ENCODE data around the gene ZC3H12D. TPM values are rescaled to one million over a fixed set of nuclear protein-coding genes. Genes with fewer than 3 reads are reported as not detected.
A peak's percentile ranks its signal among the peaks of the same experiment; 100 is the strongest.

Gene ZC3H12D
- total and polyA plus RNA-seq, 4 donors, result 1.1 to 4.7 (median 2.4) TPM

GRCh38 chr6:149487316-149487715, 2.5 kb upstream of the ZC3H12D start:
- no peak for TF ChIP-seq CTCF (IDR thresholded peaks at IDR 0.05; ENCODE audit: control extremely low read depth, extremely low read depth)
- 92 to 94% methylated on average over 4 of the region's 4 CpGs for WGBS, 2 donors

DNA sequence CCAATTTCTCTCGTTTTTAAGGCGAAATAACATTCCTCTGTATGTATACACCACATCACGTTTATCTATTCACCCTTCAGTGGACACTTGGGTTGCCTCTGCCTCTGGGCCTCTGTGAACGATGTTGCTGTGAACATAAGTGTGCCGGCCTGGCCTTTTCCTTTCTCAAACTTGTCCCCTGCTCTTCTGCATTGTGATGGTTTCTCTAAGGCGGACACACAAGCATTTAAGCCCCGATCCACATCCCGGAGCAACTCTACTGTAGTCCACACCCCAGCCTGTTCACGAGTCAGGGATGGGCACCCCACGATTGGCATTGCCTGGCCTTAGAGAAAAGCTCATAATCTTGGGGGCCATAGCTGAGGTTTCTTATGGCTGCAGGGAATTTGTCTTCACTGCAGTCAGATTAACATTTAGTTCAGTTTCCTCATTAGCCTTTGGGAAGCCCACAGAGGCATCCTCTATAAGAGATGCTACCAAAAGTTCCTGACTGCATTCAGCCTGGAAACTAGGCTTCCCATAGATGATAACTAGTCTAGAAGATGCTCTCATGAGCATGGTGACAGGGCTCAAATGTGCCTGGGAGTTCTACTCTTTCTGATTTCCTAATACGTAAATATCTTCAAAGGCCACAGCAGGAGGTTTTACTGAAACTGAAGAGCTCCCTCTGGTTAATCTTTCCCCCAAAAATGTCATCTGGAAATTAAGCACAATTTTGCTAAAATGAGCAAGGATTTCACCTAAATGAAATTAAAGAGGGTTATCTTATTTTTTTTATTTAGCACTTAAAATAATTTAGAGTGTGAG, 762 bp downstream of the ZC3H12D start:
- no peak for TF ChIP-seq CTCF (IDR thresholded peaks at IDR 0.05; ENCODE audit: control extremely low read depth, extremely low read depth)
- ATAC-seq (ENCODE audit: insufficient read depth, low FRiP score) (no peak), DNase-seq (no peak)
- 87 to 89% methylated on average over 11 of the region's 11 CpGs for WGBS, 2 donors
- Histone ChIP-seq H3K36me3 (ENCODE audit: control insufficient read depth in 4 of 4, insufficient read depth in 4 of 4, low read length in 4 of 4) (no peaks in the 10 kb centered on the region), H3K27ac (ENCODE audit: low read depth in 1 of 2, low read length in 1 of 2) (peak overlapping the region in 1 of 2 donors; percentile 57), H3K27me3 (ENCODE audit: control insufficient read depth in 3 of 3, insufficient read depth in 3 of 3, low read length in 2 of 3) (no peaks in the 10 kb centered on the region), H3K9ac (ENCODE audit: insufficient read depth in 1 of 2, low read length in 2 of 2) (no peak overlapping the region), H3K4me1 (ENCODE audit: control insufficient read depth in 5 of 5, insufficient read depth in 5 of 5, low read length in 5 of 5) (peaks cover 0 to 38% (median 19%) of the 10 kb centered on the region in 5 donors), H3K9me3 (ENCODE audit: control insufficient read depth in 4 of 4, insufficient read depth in 3 of 4, low read length in 3 of 4) (no peaks in the 10 kb centered on the region), H3K4me3 (no peak overlapping the region)

More at GRCh38 chr6:149487316-149487715, 2.5 kb upstream of the ZC3H12D start:
- ATAC-seq (ENCODE audit: insufficient read depth, low FRiP score) (no peak), DNase-seq (no peak)
- Histone ChIP-seq H3K4me1 (ENCODE audit: control insufficient read depth in 5 of 5, insufficient read depth in 5 of 5, low read length in 5 of 5) (peaks cover 0 to 28% (median 11%) of the 10 kb centered on the region in 5 donors), H3K9ac (ENCODE audit: insufficient read depth in 1 of 2, low read length in 2 of 2) (no peak overlapping the region), H3K9me3 (ENCODE audit: control insufficient read depth in 4 of 4, insufficient read depth in 3 of 4, low read length in 3 of 4) (no peaks in the 10 kb centered on the region), H3K4me3 (no peak overlapping the region), H3K27me3 (ENCODE audit: control insufficient read depth in 3 of 3, insufficient read depth in 3 of 3, low read length in 2 of 3) (no peaks in the 10 kb centered on the region), H3K36me3 (ENCODE audit: control insufficient read depth in 4 of 4, insufficient read depth in 4 of 4, low read length in 4 of 4) (no peaks in the 10 kb centered on the region), H3K27ac (ENCODE audit: low read depth in 1 of 2, low read length in 1 of 2) (no peak overlapping the region)

DNA sequence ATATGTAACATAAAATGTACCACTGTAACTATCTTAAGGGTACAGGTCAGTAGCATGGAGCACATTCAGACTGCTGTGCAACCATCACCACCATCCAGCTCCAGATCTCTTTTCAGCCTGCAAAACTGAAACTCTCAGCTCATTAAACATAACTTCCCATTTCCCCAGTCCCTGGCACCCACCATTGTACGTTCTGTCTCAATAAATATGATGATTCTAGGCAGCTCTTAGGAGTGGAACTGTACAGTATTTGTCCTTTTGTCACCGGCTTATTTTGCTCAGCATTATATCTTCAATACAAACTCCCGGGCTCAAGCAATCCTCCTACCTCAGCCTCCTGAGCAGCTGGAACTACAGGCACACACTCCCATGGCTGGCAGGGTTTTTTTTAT, 1.5 kb downstream of the ZC3H12D start:
- TF ChIP-seq CTCF (IDR thresholded peaks at IDR 0.05; ENCODE audit: control extremely low read depth, extremely low read depth), result no peak
- ATAC-seq (ENCODE audit: insufficient read depth, low FRiP score), result no peak
- H3K9me3 ChIP-seq (ENCODE audit: control insufficient read depth in 4 of 4, insufficient read depth in 3 of 4, low read length in 3 of 4), result no peaks in the 10 kb centered on the region
- no peak overlapping the region for H3K4me3 ChIP-seq
- peak; percentile 39 to 87 (median 82) for DNase-seq
- H3K27ac ChIP-seq (ENCODE audit: low read depth in 1 of 2, low read length in 1 of 2), result peak overlapping the region in 1 of 2 donors; percentile 57
- 56 to 58% methylated on average over 3 of the region's 3 CpGs for WGBS, 2 donors
- no peak overlapping the region for H3K9ac ChIP-seq (ENCODE audit: insufficient read depth in 1 of 2, low read length in 2 of 2)
- no peaks in the 10 kb centered on the region for H3K36me3 ChIP-seq (ENCODE audit: control insufficient read depth in 4 of 4, insufficient read depth in 4 of 4, low read length in 4 of 4)
- H3K27me3 ChIP-seq (ENCODE audit: control insufficient read depth in 3 of 3, insufficient read depth in 3 of 3, low read length in 2 of 3), result no peaks in the 10 kb centered on the region
- peaks cover 0 to 38% (median 19%) of the 10 kb centered on the region in 5 donors for H3K4me1 ChIP-seq (ENCODE audit: control insufficient read depth in 5 of 5, insufficient read depth in 5 of 5, low read length in 5 of 5)
